ENCODE data around the gene AEN. TPM values are rescaled to one million over a fixed set of nuclear protein-coding genes. Genes with fewer than 3 reads are reported as not detected.

Gene AEN
- polyA plus RNA-seq, 2 of the 4 experiments (the other 2 are of a cell fraction), result 57.2 to 74.9 TPM

- Histone ChIP-seq H3K27ac (no peak overlapping the region), H3K4me1 (no peaks in the 10 kb centered on the region), H3K4me3 (no peak overlapping the region), H3K4me2 (no peak overlapping the region), H3K9me3 (no peaks in the 10 kb centered on the region)
- no peak for ATAC-seq
- no peak for DNase-seq (ENCODE audit: low read depth in 1 of 2, low spot score in 1 of 2)
- ChIA-PET CTCF (interaction anchor here (1.3 kb wide), 1 partner anchor 95 kb away, joined by 4 read pairs; no protein-coding TSS in a partner anchor), POLR2A (no interaction called here)
- WGBS (ENCODE audit: missing lambda C conversion rate), result 18% methylated on average over 5 of the region's 5 CpGs
- FAIRE-seq, result no peak
- TF ChIP-seq FOSL2 (IDR thresholded peaks at IDR 0.05), result no peak
- TF ChIP-seq FOSL2 (CRISPR knock-in tag; IDR thresholded peaks at IDR 0.05), result no peak
- no peak for TF ChIP-seq GATA3 (IDR thresholded peaks at IDR 0.05; ENCODE audit: borderline replicate concordance)
- TF ChIP-seq CHD4 (IDR thresholded peaks at IDR 0.05; ENCODE audit: borderline replicate concordance), result no peak
- no peak for TF ChIP-seq JUN (IDR thresholded peaks at IDR 0.05)
- TF ChIP-seq CBX8 (IDR thresholded peaks at IDR 0.05), result no peak
- no peak for TF ChIP-seq CEBPB (IDR thresholded peaks at IDR 0.05)
- TF ChIP-seq KDM5A (IDR thresholded peaks at IDR 0.05), result no peak
- TF ChIP-seq, protein P1, sequence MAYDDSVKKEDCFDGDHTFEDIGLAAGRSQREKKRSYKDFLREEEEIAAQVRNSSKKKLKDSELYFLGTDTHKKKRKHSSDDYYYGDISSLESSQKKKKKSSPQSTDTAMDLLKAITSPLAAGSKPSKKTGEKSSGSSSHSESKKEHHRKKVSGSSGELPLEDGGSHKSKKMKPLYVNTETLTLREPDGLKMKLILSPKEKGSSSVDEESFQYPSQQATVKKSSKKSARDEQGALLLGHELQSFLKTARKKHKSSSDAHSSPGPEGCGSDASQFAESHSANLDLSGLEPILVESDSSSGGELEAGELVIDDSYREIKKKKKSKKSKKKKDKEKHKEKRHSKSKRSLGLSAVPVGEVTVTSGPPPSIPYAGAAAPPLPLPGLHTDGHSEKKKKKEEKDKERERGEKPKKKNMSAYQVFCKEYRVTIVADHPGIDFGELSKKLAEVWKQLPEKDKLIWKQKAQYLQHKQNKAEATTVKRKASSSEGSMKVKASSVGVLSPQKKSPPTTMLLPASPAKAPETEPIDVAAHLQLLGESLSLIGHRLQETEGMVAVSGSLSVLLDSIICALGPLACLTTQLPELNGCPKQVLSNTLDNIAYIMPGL (CRISPR knock-in tag; IDR thresholded peaks at IDR 0.05; ENCODE audit: borderline replicate concordance), result no peak
- TF ChIP-seq ZSCAN20 (CRISPR knock-in tag; IDR thresholded peaks at IDR 0.05), result no peak
Observed at GRCh38 chr15:88571852-88572259, 49.3 kb upstream of the AEN start.

GRCh38 chr15:88574077-88574476 is 47.1 kb upstream of the AEN start:
- H3K9me3 ChIP-seq, result no peaks in the 10 kb centered on the region
- DNase-seq (ENCODE audit: low read depth in 1 of 2, low spot score in 1 of 2) (no peak), ATAC-seq (peak in 1 of 2 experiments; percentile 12; a peak in 1 of 6 replicates), FAIRE-seq (no peak)
- no peak overlapping the region for H3K4me3 ChIP-seq
- WGBS (ENCODE audit: missing lambda C conversion rate), result 5% methylated on average over 1 of the region's 1 CpG
- no peak for TF ChIP-seq JUNB (IDR thresholded peaks at IDR 0.05)
- no peak for TF ChIP-seq CHD2 (IDR thresholded peaks at IDR 0.05; ENCODE audit: low read length, partially characterized antibody)
- TF ChIP-seq, protein P2, sequence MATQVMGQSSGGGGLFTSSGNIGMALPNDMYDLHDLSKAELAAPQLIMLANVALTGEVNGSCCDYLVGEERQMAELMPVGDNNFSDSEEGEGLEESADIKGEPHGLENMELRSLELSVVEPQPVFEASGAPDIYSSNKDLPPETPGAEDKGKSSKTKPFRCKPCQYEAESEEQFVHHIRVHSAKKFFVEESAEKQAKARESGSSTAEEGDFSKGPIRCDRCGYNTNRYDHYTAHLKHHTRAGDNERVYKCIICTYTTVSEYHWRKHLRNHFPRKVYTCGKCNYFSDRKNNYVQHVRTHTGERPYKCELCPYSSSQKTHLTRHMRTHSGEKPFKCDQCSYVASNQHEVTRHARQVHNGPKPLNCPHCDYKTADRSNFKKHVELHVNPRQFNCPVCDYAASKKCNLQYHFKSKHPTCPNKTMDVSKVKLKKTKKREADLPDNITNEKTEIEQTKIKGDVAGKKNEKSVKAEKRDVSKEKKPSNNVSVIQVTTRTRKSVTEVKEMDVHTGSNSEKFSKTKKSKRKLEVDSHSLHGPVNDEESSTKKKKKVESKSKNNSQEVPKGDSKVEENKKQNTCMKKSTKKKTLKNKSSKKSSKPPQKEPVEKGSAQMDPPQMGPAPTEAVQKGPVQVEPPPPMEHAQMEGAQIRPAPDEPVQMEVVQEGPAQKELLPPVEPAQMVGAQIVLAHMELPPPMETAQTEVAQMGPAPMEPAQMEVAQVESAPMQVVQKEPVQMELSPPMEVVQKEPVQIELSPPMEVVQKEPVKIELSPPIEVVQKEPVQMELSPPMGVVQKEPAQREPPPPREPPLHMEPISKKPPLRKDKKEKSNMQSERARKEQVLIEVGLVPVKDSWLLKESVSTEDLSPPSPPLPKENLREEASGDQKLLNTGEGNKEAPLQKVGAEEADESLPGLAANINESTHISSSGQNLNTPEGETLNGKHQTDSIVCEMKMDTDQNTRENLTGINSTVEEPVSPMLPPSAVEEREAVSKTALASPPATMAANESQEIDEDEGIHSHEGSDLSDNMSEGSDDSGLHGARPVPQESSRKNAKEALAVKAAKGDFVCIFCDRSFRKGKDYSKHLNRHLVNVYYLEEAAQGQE (IDR thresholded peaks at IDR 0.05), result no peak
- no peak for TF ChIP-seq JUN (IDR thresholded peaks at IDR 0.05)
- no peak for TF ChIP-seq KDM1A (IDR thresholded peaks at IDR 0.05; ENCODE audit: low read depth)
- TF ChIP-seq NR3C1 (IDR thresholded peaks at IDR 0.05), result no peak
- no peak for TF ChIP-seq ATOH8 (CRISPR knock-in tag; IDR thresholded peaks at IDR 0.05; ENCODE audit: low read depth)
- no peaks in the 10 kb centered on the region for H3K4me1 ChIP-seq
- no peak overlapping the region for H3K4me2 ChIP-seq
- ChIA-PET POLR2A (no interaction called here), CTCF (no interaction called here)
- no peak overlapping the region for H3K27ac ChIP-seq

- ChIA-PET CTCF (no interaction called here), POLR2A (no interaction called here)
- Histone ChIP-seq H3K27ac (no peak overlapping the region), H3K4me3 (no peak overlapping the region), H3K4me1 (no peaks in the 10 kb centered on the region), H3K4me2 (no peak overlapping the region), H3K9me3 (no peaks in the 10 kb centered on the region)
- WGBS (ENCODE audit: missing lambda C conversion rate), result 26% methylated on average over 7 of the region's 7 CpGs
- FAIRE-seq (peak; percentile 23), ATAC-seq (no peak), DNase-seq (ENCODE audit: low read depth in 1 of 2, low spot score in 1 of 2) (no peak)
- TF ChIP-seq SREBF2 (IDR thresholded peaks at IDR 0.05) (no peak), ZFP36 (IDR thresholded peaks at IDR 0.05; ENCODE audit: borderline replicate concordance, partially characterized antibody) (no peak), POLR2A (IDR thresholded peaks at IDR 0.05; ENCODE audit: low read length) (no peak), GATA3 (IDR thresholded peaks at IDR 0.05; ENCODE audit: borderline replicate concordance) (no peak), EHF (CRISPR knock-in tag; IDR thresholded peaks at IDR 0.05) (no peak), POLR2AphosphoS2 (conservative IDR thresholded peaks at IDR 0.05; ENCODE audit: low read length) (no peak), RAD21 (conservative IDR thresholded peaks at IDR 0.05 in 1 of 2, IDR thresholded peaks at IDR 0.05 in 1 of 2) (no peak), ESRRA (IDR thresholded peaks at IDR 0.05; ENCODE audit: borderline replicate concordance, low read length) (no peak), TFCP2L1 (CRISPR knock-in tag; IDR thresholded peaks at IDR 0.05) (no peak), MAFK (IDR thresholded peaks at IDR 0.05; ENCODE audit: partially characterized antibody) (no peak), HES2 (IDR thresholded peaks at IDR 0.05) (no peak)
- TF ChIP-seq, protein P3, sequence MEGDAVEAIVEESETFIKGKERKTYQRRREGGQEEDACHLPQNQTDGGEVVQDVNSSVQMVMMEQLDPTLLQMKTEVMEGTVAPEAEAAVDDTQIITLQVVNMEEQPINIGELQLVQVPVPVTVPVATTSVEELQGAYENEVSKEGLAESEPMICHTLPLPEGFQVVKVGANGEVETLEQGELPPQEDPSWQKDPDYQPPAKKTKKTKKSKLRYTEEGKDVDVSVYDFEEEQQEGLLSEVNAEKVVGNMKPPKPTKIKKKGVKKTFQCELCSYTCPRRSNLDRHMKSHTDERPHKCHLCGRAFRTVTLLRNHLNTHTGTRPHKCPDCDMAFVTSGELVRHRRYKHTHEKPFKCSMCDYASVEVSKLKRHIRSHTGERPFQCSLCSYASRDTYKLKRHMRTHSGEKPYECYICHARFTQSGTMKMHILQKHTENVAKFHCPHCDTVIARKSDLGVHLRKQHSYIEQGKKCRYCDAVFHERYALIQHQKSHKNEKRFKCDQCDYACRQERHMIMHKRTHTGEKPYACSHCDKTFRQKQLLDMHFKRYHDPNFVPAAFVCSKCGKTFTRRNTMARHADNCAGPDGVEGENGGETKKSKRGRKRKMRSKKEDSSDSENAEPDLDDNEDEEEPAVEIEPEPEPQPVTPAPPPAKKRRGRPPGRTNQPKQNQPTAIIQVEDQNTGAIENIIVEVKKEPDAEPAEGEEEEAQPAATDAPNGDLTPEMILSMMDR (IDR thresholded peaks at IDR 0.05), result no peak
- TF ChIP-seq, protein P4, sequence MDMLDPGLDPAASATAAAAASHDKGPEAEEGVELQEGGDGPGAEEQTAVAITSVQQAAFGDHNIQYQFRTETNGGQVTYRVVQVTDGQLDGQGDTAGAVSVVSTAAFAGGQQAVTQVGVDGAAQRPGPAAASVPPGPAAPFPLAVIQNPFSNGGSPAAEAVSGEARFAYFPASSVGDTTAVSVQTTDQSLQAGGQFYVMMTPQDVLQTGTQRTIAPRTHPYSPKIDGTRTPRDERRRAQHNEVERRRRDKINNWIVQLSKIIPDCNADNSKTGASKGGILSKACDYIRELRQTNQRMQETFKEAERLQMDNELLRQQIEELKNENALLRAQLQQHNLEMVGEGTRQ (IDR thresholded peaks at IDR 0.05), result no peak
Observed at GRCh38 chr15:88574655-88575054, 46.5 kb upstream of the AEN start.
